Adrenal gland (tissue), 19 donors: Measurements from ENCODE around the gene KYNU. TPM values are rescaled to one million over a fixed set of nuclear protein-coding genes. Genes with fewer than 3 reads are reported as not detected.

Source experiments
- DNase-seq, 7 donors: peaks; one replicate each; pipeline ENCODE4 v3.0.0-alpha.2; 2019 to 2020
- H3K27ac ChIP-seq, 5 donors: fragments of 200-600 bp; sonication (generic) in 4 of 5; 1 replicate in 3 of 5; 2 replicates in 2 of 5; pipeline versions ENCODE4 v1.5.1 to v1.8.0; 2016 to 2020; ENCODE audit warnings: mild to moderate bottlenecking in 1 of 5
- H3K27me3 ChIP-seq: fragments of 200-600 bp; 2 replicates; pipeline ENCODE4 v1.8.0; 2021
- H3K36me3 ChIP-seq, 2 donors: fragments of 200-600 bp; replicated peaks in 1 of 2; 1 replicate in 1 of 2; 2 replicates in 1 of 2; pipeline versions ENCODE4 v1.5.1 to v1.8.0; 2018 to 2022
- H3K4me1 ChIP-seq, 2 donors: fragments of 200-600 bp; replicated peaks in 1 of 2; 1 replicate in 1 of 2; 2 replicates in 1 of 2; pipeline versions ENCODE4 v1.5.1 to v1.8.0; 2018 to 2021
- H3K4me3 ChIP-seq, 4 donors: fragments of 200-600 bp; sonication (generic) in 3 of 4; one replicate each; pipeline ENCODE4 v1.5.1; 2016 to 2018
- H3K9me3 ChIP-seq, 3 donors: fragments of 200-600 bp; sonication (generic) in 1 of 3; replicated peaks in 1 of 3; 1 replicate in 2 of 3; 2 replicates in 1 of 3; pipeline versions ENCODE4 v1.5.1 to v1.8.0; 2016 to 2021
- CTCF ChIP-seq, 6 experiments: fragments of 450-650 bp in 4 of 6; fragments of 200-600 bp in 2 of 6; sonication (generic) in 1 of 6; IDR thresholded peaks; 1 replicate in 5 of 6; 2 replicates in 1 of 6; pipeline versions ENCODE4 v1.5.1 to v1.8.0; 2016 to 2021; ENCODE audit warnings: antibody characterized with exemption in 6 of 6, mild to moderate bottlenecking in 2 of 6, moderate library complexity in 1 of 6
- POLR2A ChIP-seq, 2 donors: fragments of 450-650 bp; IDR thresholded peaks; one replicate each; pipeline ENCODE4 v1.6.1; 2017; ENCODE audit warnings: antibody characterized with exemption in 2 of 2, mild to moderate bottlenecking in 2 of 2, moderate library complexity in 1 of 2
- WGBS, 4 donors: extraction: QIAGEN DNeasy Blood & Tissue Kit in 2 of 4; methylation state at CpG; one replicate each; pipeline versions ENCODE4 v1.1.5 to v1.1.7; 2013 to 2017; 5-methylcytosine and 5-hydroxymethylcytosine counted together
- intact Hi-C, 2 donors: fragments of 100-400 bp; cut with DNase I; formaldehyde crosslinking; loops; one replicate each; pipeline versions ENCODE4 v1.14.1 to v1.15.0; 2022 to 2023
- long read RNA-seq, 10 donors: library from polyadenylated mRNA in 3 of 10; unstranded in 2 of 10; stranded (forward) in 1 of 10; transcript quantifications; one replicate each; pipeline ENCODE4 v2.0.0 and lab custom pipeline, GENCODE V29; 2021 to 2026
- polyA plus RNA-seq, 3 donors: library from polyadenylated mRNA; stranded (reverse); fragments of 200-250 nt in 2 of 3; fragments of 350-450 nt in 1 of 3; fragmentation: Illumina TruSeq in 1 of 3; extraction: RNeasy Lipid Tissue Mini Kit (QIAGEN cat#74804) in 1 of 3; gene quantifications; one replicate each; pipeline ENCODE4 v1.2.3, GENCODE V29; 2013 to 2014
- total RNA-seq, 9 donors: library from RNA; depleted of rRNA in 4 of 9; stranded (reverse); fragments of >200 nt in 4 of 9; fragments of 120-200 nt in 1 of 9; fragmentation: NEBNext Ultra II Directional in 1 of 9; extraction: Animal tissue kit (Norgen Biotek cat#: 25700) in 1 of 9; gene quantifications; one replicate each; pipeline versions ENCODE4 v1.1.0 to v1.2.4, GENCODE V29; 2013 to 2023
- donor health status: healthy with polysubstance abuse.
- donor health status: Bipolar disorder and iron deficiency.
- donor health status: DM: yes; HTN: yes; CAD: no.
- donor health status: DM: no; HTN: no; CAD: no.
- donor health status: DM: no; HTN: no; CAD: no.
- donor health status: DM: yes; HTN: yes; CAD: no.

The KYNU gene
- 10 to 100 TPM in 6 of 9 donors, 1 to 10 TPM in 3; 1.9 to 30.2 (median 14.5) TPM for total RNA-seq
- 1 to 10 TPM; 3.9 to 4.9 (median 4.5) TPM for polyA plus RNA-seq
- long read RNA-seq, donor 1, full-length matches to known transcripts = 3 of 3 reads
- long read RNA-seq, donor 1, partial matches to known transcripts = 0 of 3 reads
- long read RNA-seq, donor 1, other reads (novel, unspliced or antisense) = 0 of 3 reads
- long read RNA-seq, donor 2, full-length matches to known transcripts = 1 of 1 reads
- long read RNA-seq, donor 2, partial matches to known transcripts = 0 of 1 reads
- long read RNA-seq, donor 2, other reads (novel, unspliced or antisense) = 0 of 1 reads
- long read RNA-seq, donor 3, full-length matches to known transcripts = 3 of 3 reads
- long read RNA-seq, donor 3, partial matches to known transcripts = 0 of 3 reads
- long read RNA-seq, donor 3, other reads (novel, unspliced or antisense) = 0 of 3 reads
- long read RNA-seq, donor 4, full-length matches to known transcripts = 9 of 11 reads
- long read RNA-seq, donor 4, partial matches to known transcripts = 0 of 11 reads
- long read RNA-seq, donor 4, other reads (novel, unspliced or antisense) = 2 of 11 reads
- long read RNA-seq, donor 5, full-length matches to known transcripts = 12 of 16 reads
- long read RNA-seq, donor 5, partial matches to known transcripts = 2 of 16 reads
- long read RNA-seq, donor 5, other reads (novel, unspliced or antisense) = 2 of 16 reads
- long read RNA-seq, donor 6, full-length matches to known transcripts = 2 of 5 reads
- long read RNA-seq, donor 6, partial matches to known transcripts = 2 of 5 reads
- long read RNA-seq, donor 6, other reads (novel, unspliced or antisense) = 1 of 5 reads
- long read RNA-seq, donor 7, full-length matches to known transcripts = 2 of 2 reads
- long read RNA-seq, donor 7, partial matches to known transcripts = 0 of 2 reads
- long read RNA-seq, donor 7, other reads (novel, unspliced or antisense) = 0 of 2 reads
- long read RNA-seq, donor 8, full-length matches to known transcripts = 5 of 5 reads
- long read RNA-seq, donor 8, partial matches to known transcripts = 0 of 5 reads
- long read RNA-seq, donor 8, other reads (novel, unspliced or antisense) = 0 of 5 reads
- long read RNA-seq, donor 9, full-length matches to known transcripts = 5 of 11 reads
- long read RNA-seq, donor 9, partial matches to known transcripts = 6 of 11 reads
- long read RNA-seq, donor 9, other reads (novel, unspliced or antisense) = 0 of 11 reads
- long read RNA-seq, donor 10, full-length matches to known transcripts = 2 of 2 reads
- long read RNA-seq, donor 10, partial matches to known transcripts = 0 of 2 reads
- long read RNA-seq, donor 10, other reads (novel, unspliced or antisense) = 0 of 2 reads

GRCh38 chr2:142877216-142877838 lies at the start of gene KYNU:
Gene KYNU (plus strand): TSS chr2:142877664. CDS start chr2:142885368, 7,704 bp downstream.
- WGBS, 4 donors = 42 to 68% (median 60%) methylated on average over 2 of the region's 2 CpGs

GRCh38 chr2:142834021-142834420 lies 43.4 kb upstream of the KYNU start:
- no peaks in the 10 kb centered on the region for H3K9me3 ChIP-seq
- H3K4me1 ChIP-seq = no peaks in the 10 kb centered on the region
- no peaks in the 10 kb centered on the region for H3K27me3 ChIP-seq
- no peak overlapping the region for H3K4me3 ChIP-seq
- DNase-seq = no peak
- H3K27ac ChIP-seq = no peak overlapping the region
- no peak for TF ChIP-seq POLR2A (IDR thresholded peaks at IDR 0.05)
- no peak for TF ChIP-seq CTCF (IDR thresholded peaks at IDR 0.05)
- WGBS, 4 donors = 71 to 84% (median 74%) methylated on average over 1 of the region's 1 CpG
- intact Hi-C loops = no loop called here
- H3K36me3 ChIP-seq = no peaks in the 10 kb centered on the region

More at GRCh38 chr2:142877216-142877838, at the start of gene KYNU:
- no peak for DNase-seq
- Histone ChIP-seq H3K36me3 (no peaks in the 10 kb centered on the region), H3K9me3 (no peaks in the 10 kb centered on the region), H3K27ac (peak within 1 kb of the TSS in 2 of 5 donors; percentile 15 to 20), H3K27me3 (no peaks in the 10 kb centered on the region), H3K4me1 (peaks cover 0 to 13% of the 10 kb centered on the region in 2 donors), H3K4me3 (peak within 1 kb of the TSS in 2 of 4 donors; percentile 9 to 34)
- intact Hi-C loops = no loop called here
- TF ChIP-seq CTCF (IDR thresholded peaks at IDR 0.05) (peak in 4 of 6 experiments; percentile 10 to 41 (median 22)), POLR2A (IDR thresholded peaks at IDR 0.05) (no peak)

GRCh38 chr2:142840436-142840835 lies 37.0 kb upstream of the KYNU start:
- intact Hi-C loops = no loop called here
- H3K9me3 ChIP-seq = no peaks in the 10 kb centered on the region
- DNase-seq = no peak
- TF ChIP-seq POLR2A (IDR thresholded peaks at IDR 0.05) = no peak
- TF ChIP-seq CTCF (IDR thresholded peaks at IDR 0.05) = no peak
- no peaks in the 10 kb centered on the region for H3K27me3 ChIP-seq
- H3K27ac ChIP-seq = no peak overlapping the region
- no peaks in the 10 kb centered on the region for H3K36me3 ChIP-seq
- peaks cover 6 to 8% of the 10 kb centered on the region in 2 donors for H3K4me1 ChIP-seq
- H3K4me3 ChIP-seq = no peak overlapping the region
